DMS 273 treated with DMSO at 0.1 percent for 48 hours (cell line): ENCODE results near the gene SEMA3E.

Source experiments
- DNase-seq: peaks from one replicate; lab custom pipeline; 2025; lab: John Stamatoyannopoulos, UW

SEMA3E gene

GRCh38 chr7:83640731-83641537, 8.0 kb downstream of the SEMA3E start:
- no peak for DNase-seq

GRCh38 chr7:83640240-83640639, 8.7 kb downstream of the SEMA3E start:
- no peak for DNase-seq

- no peak for DNase-seq
Measured at GRCh38 chr7:83633516-83633915, 15.4 kb downstream of the SEMA3E start.

- DNase-seq, result no peak
Measured at GRCh38 chr7:83629117-83629880, 19.6 kb downstream of the SEMA3E start.

- no peak for DNase-seq
Measured at GRCh38 chr7:83617858-83618257, 31.1 kb downstream of the SEMA3E start.

- no peak for DNase-seq
Measured at GRCh38 chr7:83614112-83614511, 34.8 kb downstream of the SEMA3E start.

GRCh38 chr7:83613232-83613631, 35.7 kb downstream of the SEMA3E start:
- DNase-seq, result no peak

GRCh38 chr7:83611776-83612175, 37.2 kb downstream of the SEMA3E start:
- no peak for DNase-seq

GRCh38 chr7:83610649-83611304, 38.2 kb downstream of the SEMA3E start:
- no peak for DNase-seq

GRCh38 chr7:83608716-83609115, 40.2 kb downstream of the SEMA3E start:
- no peak for DNase-seq

- no peak for DNase-seq
Measured at GRCh38 chr7:83603649-83604048, 45.3 kb downstream of the SEMA3E start.

GRCh38 chr7:83599131-83599530, 49.8 kb downstream of the SEMA3E start:
- DNase-seq, result no peak

GRCh38 chr7:83593921-83594475, 54.9 kb downstream of the SEMA3E start:
- DNase-seq, result no peak

GRCh38 chr7:83588602-83589240, 60.2 kb downstream of the SEMA3E start:
- DNase-seq, result no peak

GRCh38 chr7:83586281-83586680, 62.7 kb downstream of the SEMA3E start:
- DNase-seq, result no peak

GRCh38 chr7:83581667-83582435, 67.1 kb downstream of the SEMA3E start:
- no peak for DNase-seq

- DNase-seq, result no peak
Measured at GRCh38 chr7:83579740-83580139, 69.2 kb downstream of the SEMA3E start.

- DNase-seq, result no peak
Measured at GRCh38 chr7:83575436-83575835, 73.5 kb downstream of the SEMA3E start.

GRCh38 chr7:83574616-83575015, 74.3 kb downstream of the SEMA3E start:
- no peak for DNase-seq

GRCh38 chr7:83562960-83563359, 86.0 kb downstream of the SEMA3E start:
- no peak for DNase-seq

GRCh38 chr7:83562289-83562688, 86.7 kb downstream of the SEMA3E start:
- no peak for DNase-seq
